Activated naive CD4-positive, alpha-beta T cell treated with anti-CD3 and anti-CD28 coated beads, Interleukin-2, amount 10 ng/mL, durations not matched to agents 7 days and 5 days (primary cell): ENCODE results near the gene NGF.
"Not testable (repeated sequence)": the region's sequence is repeated elsewhere in the genome, so short reads cannot be mapped to it uniquely, and the experiment has no call there.

ENCODE experiments used
- CTCF ChIA-PET: fragments of 350-600 bp; sonication (Branson Sonifier 250); formaldehyde crosslinking; loops from one replicate; lab custom pipeline; 2021; ENCODE audit warnings: antibody characterized with exemption; lab: Charles Lee
- DNase-seq: peaks from one replicate; pipeline ENCODE4 v3.0.0-alpha.2; 2020
- H3K27ac Mint-ChIP-seq: one replicate; pipeline ENCODE4 v1.8.0; 2021; ENCODE audit warnings: mild to moderate bottlenecking, moderate library complexity, mixed read lengths
- H3K27me3 Mint-ChIP-seq: one replicate; pipeline ENCODE4 v1.8.0; 2021; ENCODE audit warnings: mild to moderate bottlenecking, mixed read lengths
- H3K36me3 Mint-ChIP-seq: one replicate; pipeline ENCODE4 v1.8.0; 2021; ENCODE audit warnings: mixed read lengths
- H3K4me1 Mint-ChIP-seq: one replicate; pipeline ENCODE4 v1.8.0; 2021; ENCODE audit warnings: mixed read lengths
- H3K4me3 Mint-ChIP-seq: one replicate; pipeline ENCODE4 v1.8.0; 2021; ENCODE audit warnings: mild to moderate bottlenecking, moderate library complexity, mixed read lengths
- H3K9me3 Mint-ChIP-seq: one replicate; pipeline ENCODE4 v1.8.0; 2021; ENCODE audit warnings: mixed read lengths

NGF gene

DNA sequence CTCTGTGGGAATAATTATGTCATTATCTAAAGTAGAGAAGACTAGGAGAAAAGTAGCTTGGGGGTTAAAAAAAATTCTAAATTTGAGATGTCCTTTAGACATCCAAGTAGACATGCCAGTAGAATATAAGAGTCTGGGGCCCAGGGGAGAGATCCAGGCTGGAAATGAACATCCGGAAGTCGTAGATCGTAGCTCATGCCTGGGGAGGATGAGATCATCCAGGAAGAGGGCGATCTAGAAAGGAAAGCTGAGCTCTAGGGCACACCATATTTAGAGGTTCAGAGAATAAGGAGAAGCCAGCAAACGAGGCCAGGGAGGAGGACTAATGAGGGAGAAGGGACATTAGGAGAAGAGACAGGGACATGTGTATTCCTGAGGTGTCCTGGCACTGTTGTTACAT is 12.2 kb downstream of the NGF start:
- H3K4me1 Mint-ChIP-seq = no peaks in the 10 kb centered on the region
- no peaks in the 10 kb centered on the region for H3K9me3 Mint-ChIP-seq
- no peak overlapping the region for H3K4me3 Mint-ChIP-seq
- CTCF ChIA-PET = no interaction called here
- H3K36me3 Mint-ChIP-seq = no peaks in the 10 kb centered on the region
- H3K27me3 Mint-ChIP-seq = peaks cover 4% of the 10 kb centered on the region
- DNase-seq = no peak
- no peak overlapping the region for H3K27ac Mint-ChIP-seq

DNA sequence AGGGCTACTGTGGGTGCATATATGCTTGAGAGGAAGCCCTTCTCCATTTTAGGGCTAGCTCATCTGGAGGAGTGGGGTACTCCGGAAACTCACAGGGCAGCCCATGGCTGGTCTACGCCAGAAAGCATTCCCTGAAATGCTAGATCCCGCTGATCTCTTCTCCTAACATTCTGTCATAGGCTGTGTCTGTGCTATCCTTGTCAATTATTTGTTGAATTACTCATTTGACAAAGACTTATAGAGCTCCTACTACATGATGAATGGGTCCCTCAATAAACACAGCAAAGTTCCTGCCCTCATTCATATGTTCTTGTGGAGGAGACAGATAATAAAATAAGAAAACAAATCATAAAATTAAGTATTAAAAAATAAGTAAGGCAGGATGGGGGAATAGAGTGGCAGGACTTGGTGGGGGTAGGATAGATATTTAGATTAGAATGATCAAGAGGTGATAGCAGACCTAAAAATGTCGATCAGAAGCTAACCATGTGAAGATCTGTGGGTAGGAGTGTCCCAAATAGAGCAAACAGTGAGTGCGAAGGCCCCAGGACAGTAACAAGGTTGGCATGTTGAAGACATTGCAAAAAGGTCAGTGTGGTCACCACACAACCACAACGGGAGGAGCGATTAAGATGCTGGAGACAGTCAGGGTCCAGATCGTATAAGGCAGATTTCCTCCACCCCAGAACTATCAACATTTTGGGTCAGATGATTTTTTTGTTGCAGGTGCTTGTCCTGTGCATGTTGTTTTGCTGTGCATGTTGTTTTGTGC is 13.2 kb downstream of the NGF start:
- Mint-ChIP-seq H3K4me1 (no peaks in the 10 kb centered on the region), H3K27ac (no peak overlapping the region), H3K36me3 (no peaks in the 10 kb centered on the region), H3K4me3 (no peak overlapping the region), H3K9me3 (no peaks in the 10 kb centered on the region), H3K27me3 (peaks cover 4% of the 10 kb centered on the region)
- CTCF ChIA-PET = no interaction called here
- DNase-seq = no peak

DNA sequence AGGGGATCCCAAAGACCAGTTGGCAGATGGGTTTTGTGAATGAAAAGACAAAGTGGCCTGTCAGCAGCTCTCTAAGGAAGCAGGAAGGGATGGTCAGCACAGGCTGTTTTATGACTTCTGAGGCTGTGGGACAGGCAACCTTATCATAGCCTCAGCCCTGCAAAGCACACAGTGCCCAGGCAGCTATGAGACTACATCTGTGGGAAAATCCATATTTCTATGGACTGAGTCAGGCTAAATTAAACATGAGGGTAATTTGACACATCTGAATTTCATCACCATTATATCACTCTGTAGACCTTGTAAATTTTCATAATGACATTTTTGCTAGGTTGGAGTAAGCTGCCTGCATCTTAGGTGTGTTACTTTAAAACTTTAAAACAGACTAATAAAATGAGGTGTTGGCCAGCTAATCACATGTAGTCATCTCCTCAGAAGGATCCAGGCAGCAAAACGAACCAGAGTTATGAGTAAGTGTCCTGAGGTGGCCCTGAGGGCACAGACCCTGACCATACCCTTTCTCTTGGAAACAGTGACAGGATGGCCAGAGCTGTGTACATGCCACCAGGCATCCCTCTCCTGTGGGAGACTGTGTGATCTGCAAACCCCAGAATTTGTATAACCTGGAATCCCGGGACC is 14.6 kb downstream of the NGF start:
- H3K36me3 Mint-ChIP-seq = no peaks in the 10 kb centered on the region
- H3K27me3 Mint-ChIP-seq = peaks cover 4% of the 10 kb centered on the region
- no peaks in the 10 kb centered on the region for H3K4me1 Mint-ChIP-seq
- H3K27ac Mint-ChIP-seq = no peak overlapping the region
- CTCF ChIA-PET = no interaction called here
- DNase-seq = no peak
- H3K4me3 Mint-ChIP-seq = no peak overlapping the region
- H3K9me3 Mint-ChIP-seq = no peaks in the 10 kb centered on the region

DNA sequence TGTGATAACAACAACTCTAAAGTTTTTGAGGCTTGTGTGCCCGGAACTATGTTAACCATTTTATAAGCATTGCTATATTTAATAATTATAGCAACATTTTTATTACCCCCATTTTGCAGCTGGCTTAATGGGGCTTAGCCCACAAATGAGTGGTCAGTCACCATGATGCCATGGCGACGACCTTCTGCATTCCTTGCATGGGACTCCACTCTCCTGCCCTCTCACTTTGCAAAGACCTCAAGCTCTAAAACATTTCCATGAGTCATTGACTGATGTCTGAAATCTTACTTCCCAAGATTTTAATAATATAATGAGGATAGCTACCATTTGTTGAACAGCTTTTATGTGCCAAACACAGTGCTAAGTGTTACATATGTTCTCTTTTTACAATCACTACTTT is 15.4 kb downstream of the NGF start:
- no peaks in the 10 kb centered on the region for H3K4me1 Mint-ChIP-seq
- H3K4me3 Mint-ChIP-seq = no peak overlapping the region
- no peak overlapping the region for H3K27ac Mint-ChIP-seq
- CTCF ChIA-PET = no interaction called here
- H3K36me3 Mint-ChIP-seq = no peaks in the 10 kb centered on the region
- H3K9me3 Mint-ChIP-seq = no peaks in the 10 kb centered on the region
- H3K27me3 Mint-ChIP-seq = peaks cover 4% of the 10 kb centered on the region
- DNase-seq = no peak

DNA sequence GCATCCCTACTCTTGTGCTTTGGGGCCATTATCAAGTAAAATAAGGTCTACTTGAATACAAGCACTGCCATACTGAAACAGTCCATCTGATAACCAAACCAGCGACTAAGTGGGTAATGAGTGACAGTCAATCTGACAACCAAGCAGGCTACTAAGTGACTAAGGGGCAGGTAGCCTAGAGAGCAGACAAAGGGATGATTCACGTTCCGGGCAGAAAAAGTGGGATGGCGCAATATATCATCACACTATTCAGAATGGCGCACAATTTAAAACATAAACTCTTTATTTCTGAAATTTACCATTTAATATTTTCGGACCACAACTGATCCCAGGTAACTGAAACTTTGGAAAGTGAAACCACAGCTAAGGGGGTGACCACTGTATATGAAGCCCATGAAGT is 17.7 kb downstream of the NGF start:
- Mint-ChIP-seq H3K27me3 (peaks cover 4% of the 10 kb centered on the region), H3K27ac (no peak overlapping the region), H3K9me3 (no peaks in the 10 kb centered on the region), H3K36me3 (no peaks in the 10 kb centered on the region), H3K4me1 (no peaks in the 10 kb centered on the region), H3K4me3 (no peak overlapping the region)
- CTCF ChIA-PET = no interaction called here
- no peak for DNase-seq

DNA sequence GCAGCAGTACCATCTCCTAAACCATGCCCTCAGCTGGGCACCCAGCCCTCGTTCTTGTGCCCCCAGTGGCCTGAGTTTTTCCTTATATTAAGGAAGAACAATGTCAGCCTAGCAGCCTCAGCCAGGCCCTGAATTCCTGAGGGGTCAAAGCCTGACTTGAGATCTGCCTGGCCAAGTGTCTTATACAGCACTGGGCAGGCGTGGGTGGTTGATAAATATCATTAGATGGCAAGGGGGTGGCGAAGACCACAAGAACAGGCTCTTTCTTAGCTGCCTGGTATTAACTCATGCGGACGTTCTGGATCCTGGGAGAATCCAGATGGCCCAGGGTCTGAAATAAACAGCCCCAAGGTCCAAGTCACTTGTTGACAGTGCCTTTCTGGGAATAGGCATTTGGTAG is 18.3 kb downstream of the NGF start:
- Mint-ChIP-seq H3K4me3 (no peak overlapping the region), H3K27ac (no peak overlapping the region), H3K27me3 (peaks cover 4% of the 10 kb centered on the region), H3K36me3 (no peaks in the 10 kb centered on the region), H3K4me1 (no peaks in the 10 kb centered on the region), H3K9me3 (no peaks in the 10 kb centered on the region)
- DNase-seq = no peak
- CTCF ChIA-PET = no interaction called here

DNA sequence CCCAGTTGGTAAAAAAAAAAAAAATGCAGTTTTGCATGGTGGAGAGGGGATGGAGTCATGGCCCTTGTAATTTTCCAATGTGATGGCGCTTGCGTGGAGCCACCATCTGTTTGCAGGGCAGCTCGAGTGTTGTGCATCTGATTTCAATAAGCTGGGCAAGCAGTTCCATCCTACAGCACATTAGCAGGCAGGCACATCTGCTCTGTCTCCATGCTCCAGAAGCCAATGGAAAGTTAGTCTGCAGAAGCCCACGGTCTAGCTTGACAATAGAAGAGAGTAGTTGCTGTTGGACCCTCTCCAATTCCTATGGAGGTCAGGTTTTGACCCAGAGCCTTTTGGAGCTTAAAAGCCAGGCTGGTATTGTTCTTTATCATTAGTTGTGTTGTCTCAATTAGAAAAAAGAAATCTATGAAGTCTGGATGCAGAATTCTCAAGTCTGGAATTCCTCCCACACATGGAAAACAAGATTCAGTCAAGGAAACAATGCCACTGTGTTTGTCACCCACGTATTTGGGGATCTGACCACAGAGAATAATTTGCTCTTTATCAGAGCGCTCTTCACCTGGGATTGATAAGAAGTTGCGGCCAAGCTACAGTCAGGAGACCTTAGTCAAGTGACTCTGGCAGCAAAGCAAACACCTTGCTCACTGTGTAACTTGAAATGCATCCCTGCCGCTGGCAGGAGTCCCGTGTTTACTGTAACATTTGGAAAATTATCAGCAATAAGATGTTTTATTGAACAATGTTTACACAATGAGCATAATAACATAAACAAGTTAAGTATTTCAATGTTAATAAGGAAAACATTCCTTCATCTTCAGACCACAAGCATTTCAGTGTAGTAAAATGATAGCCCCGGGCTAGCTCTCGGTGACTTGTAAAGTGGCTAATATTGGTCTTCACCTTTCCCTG is 20.7 kb downstream of the NGF start:
- H3K27ac Mint-ChIP-seq = no peak overlapping the region
- H3K9me3 Mint-ChIP-seq = no peaks in the 10 kb centered on the region
- CTCF ChIA-PET = no interaction called here
- H3K4me3 Mint-ChIP-seq = no peak overlapping the region
- H3K27me3 Mint-ChIP-seq = no peaks in the 10 kb centered on the region
- H3K4me1 Mint-ChIP-seq = no peaks in the 10 kb centered on the region
- no peak for DNase-seq
- no peaks in the 10 kb centered on the region for H3K36me3 Mint-ChIP-seq

DNA sequence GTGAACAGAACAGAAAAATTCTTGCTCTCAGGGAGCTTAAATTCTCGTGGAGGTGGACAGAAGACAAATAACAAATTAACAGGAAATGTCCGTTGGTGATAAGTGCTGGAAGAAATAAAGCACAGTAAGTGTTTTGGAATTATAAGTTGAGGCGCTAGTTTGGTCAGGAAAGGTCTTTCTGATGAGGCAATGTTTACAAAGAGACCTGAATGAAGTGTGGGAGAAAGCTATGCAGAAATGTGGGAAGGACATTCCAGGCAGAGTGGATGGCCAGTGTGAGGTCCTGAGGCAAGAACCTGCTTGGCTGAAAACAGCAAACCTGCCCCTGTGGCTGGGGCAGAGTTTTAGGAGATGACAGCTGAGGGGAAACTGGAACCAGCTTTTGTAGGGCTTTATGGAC is 23.3 kb downstream of the NGF start:
- no peaks in the 10 kb centered on the region for H3K27me3 Mint-ChIP-seq
- H3K4me1 Mint-ChIP-seq = no peaks in the 10 kb centered on the region
- H3K9me3 Mint-ChIP-seq = no peaks in the 10 kb centered on the region
- H3K27ac Mint-ChIP-seq = no peak overlapping the region
- no peaks in the 10 kb centered on the region for H3K36me3 Mint-ChIP-seq
- no peak overlapping the region for H3K4me3 Mint-ChIP-seq
- no peak for DNase-seq
- CTCF ChIA-PET = no interaction called here

DNA sequence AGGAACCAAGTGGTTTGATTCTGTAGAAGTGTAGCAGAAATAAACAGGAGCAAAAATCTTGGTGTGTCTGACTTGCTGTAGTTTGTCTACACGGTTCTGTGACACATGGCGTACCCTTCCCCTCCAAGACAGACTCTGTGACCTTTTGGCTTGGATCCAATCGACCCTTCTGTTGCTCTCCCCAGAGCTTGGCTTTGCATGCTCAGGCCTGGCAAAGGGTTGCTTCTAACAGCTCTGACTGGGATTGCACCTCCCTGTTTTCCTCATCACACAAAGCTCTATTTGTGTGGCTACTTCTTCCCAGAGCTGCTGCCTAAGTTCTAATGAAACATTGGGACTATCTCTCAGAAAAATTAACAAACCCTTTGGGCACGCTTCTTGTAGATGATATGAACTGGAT is 24.0 kb downstream of the NGF start:
- Mint-ChIP-seq H3K27ac (no peak overlapping the region), H3K4me1 (no peaks in the 10 kb centered on the region), H3K9me3 (no peaks in the 10 kb centered on the region), H3K27me3 (no peaks in the 10 kb centered on the region), H3K36me3 (no peaks in the 10 kb centered on the region), H3K4me3 (no peak overlapping the region)
- DNase-seq = no peak
- CTCF ChIA-PET = no interaction called here

DNA sequence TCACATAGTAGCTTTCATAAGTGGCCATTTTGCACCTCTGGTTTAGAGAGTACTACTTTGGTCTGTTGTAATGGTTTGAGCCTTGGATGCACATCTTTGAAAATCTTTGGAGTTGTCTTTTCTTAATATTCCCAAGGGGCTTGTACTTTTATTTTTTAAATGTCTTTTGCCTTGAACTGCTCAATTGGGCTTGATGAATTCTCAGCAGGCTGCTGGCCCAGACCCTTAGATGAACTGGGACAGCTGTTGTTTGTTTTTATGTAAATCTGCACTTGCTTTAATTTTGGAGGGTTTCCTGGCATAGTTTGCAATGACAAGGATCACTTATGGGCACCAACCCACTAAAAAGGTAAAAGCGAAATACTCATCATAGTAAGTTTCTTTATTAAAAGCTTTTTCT is 24.9 kb downstream of the NGF start:
- Mint-ChIP-seq H3K4me1 (no peaks in the 10 kb centered on the region), H3K27ac (no peak overlapping the region), H3K27me3 (no peaks in the 10 kb centered on the region), H3K4me3 (no peak overlapping the region), H3K36me3 (no peaks in the 10 kb centered on the region), H3K9me3 (no peaks in the 10 kb centered on the region)
- CTCF ChIA-PET = no interaction called here
- DNase-seq = no peak

DNA sequence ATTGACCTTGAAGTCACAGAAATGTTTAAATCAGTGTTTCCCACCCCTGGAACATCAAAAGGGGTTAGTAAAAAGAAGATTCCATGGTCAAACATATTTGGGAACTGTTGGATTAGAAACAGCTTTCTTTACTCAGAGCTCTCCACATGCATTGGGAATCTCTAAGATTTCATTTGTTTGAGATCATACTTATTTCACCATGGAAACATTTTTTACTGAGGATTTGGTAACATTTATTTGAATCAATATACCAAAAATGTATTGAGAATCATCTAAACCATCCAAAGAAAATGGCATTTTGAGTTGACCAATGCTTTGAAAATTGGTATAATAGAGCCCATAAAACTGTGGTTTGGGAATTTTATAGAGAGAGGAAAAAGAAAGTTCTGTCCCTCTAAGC is 25.3 kb downstream of the NGF start:
- no peaks in the 10 kb centered on the region for H3K27me3 Mint-ChIP-seq
- CTCF ChIA-PET = no interaction called here
- H3K36me3 Mint-ChIP-seq = no peaks in the 10 kb centered on the region
- DNase-seq = no peak
- no peak overlapping the region for H3K27ac Mint-ChIP-seq
- no peak overlapping the region for H3K4me3 Mint-ChIP-seq
- H3K4me1 Mint-ChIP-seq = no peaks in the 10 kb centered on the region
- no peaks in the 10 kb centered on the region for H3K9me3 Mint-ChIP-seq

DNA sequence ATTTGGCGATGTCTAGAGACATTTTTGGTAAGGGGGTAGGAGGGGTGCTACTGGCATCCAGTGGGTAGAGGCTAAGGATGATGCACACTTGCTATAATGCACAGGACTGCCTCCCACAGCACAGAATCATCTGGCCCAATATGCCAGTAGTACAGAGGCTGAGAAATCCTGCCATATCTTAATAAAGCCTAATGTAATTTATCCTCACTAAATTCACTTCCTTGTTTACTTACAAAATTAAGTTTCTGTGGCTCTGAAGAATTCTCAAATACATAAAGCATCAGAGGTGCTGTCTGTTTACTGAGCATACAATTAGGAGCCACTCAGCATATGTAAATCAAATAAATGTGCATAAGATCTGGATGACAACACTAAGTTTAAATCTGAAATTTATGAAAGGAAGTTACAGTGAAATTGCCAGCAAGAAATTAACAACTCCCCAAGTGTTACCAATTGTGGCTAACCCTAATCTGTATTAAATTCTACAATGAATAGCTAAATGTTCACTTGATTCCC is 26.5 kb downstream of the NGF start:
- CTCF ChIA-PET = no interaction called here
- DNase-seq = no peak
- Mint-ChIP-seq H3K4me1 (no peaks in the 10 kb centered on the region), H3K9me3 (no peaks in the 10 kb centered on the region), H3K36me3 (no peaks in the 10 kb centered on the region), H3K27ac (no peak overlapping the region), H3K27me3 (no peaks in the 10 kb centered on the region), H3K4me3 (no peak overlapping the region)

DNA sequence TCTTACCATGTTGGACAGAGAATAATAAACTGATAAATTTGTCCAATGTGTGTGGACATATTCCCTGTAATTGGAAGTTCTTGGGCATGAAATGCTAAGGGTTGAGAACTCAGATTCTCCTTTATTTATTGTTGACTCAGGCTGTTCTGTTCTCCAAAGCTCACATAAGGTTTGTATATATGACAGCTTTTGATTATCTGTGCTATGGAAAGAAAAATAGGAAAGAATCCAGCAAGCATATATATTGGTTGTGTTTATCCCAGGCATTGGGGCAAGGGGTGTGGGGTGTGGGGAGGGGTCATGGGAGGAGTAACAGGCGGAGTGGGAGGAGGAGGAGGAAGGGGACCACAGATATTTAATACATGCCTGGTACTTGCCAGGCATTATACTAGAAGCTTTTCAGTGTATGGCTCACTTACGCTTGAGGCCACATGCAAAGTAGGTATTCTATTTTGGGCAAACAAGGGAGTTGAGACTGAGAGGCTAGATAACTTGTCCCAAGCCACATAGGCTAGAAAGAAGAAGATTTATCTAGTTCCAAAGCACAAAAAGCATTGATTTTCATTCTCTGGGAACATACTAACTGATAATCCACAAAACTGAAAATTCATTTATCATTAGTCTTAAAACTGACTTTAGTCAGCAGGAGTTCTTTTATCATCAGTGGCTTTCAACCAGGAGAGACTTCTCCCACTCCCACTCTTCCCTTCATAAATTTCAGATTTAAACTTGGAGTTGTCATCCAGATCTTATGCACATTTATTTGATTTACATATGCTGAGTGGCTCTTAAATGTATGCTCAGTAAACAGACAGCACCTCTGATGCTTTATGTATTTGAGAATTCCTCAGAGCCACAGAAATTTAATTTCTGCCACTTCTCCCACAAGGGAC is 27.2 kb downstream of the NGF start:
- H3K27me3 Mint-ChIP-seq = no peaks in the 10 kb centered on the region
- DNase-seq = no peak
- H3K27ac Mint-ChIP-seq = no peak overlapping the region
- CTCF ChIA-PET = no interaction called here
- H3K36me3 Mint-ChIP-seq = no peaks in the 10 kb centered on the region
- H3K9me3 Mint-ChIP-seq = no peaks in the 10 kb centered on the region
- no peaks in the 10 kb centered on the region for H3K4me1 Mint-ChIP-seq
- H3K4me3 Mint-ChIP-seq = no peak overlapping the region

DNA sequence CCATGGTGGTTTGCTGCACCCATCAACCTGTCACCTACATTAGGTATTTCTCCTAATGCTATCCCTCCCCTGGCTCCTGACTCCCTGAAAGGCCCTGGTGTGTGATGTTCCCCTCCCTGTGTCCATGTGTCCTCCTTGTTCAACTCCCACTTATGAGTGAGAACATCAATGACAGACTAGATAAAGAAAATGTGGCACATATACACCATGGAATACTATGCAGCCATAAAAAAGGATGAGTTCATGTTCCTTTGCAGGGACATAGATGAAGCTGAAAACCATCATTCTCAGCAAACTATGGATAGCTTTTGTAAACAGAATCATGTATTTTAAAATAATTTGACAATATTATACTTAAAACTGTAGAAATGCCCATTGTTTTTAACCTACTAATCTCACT is 28.5 kb downstream of the NGF start:
- H3K4me3 Mint-ChIP-seq, H3K36me3 Mint-ChIP-seq, H3K9me3 Mint-ChIP-seq, H3K4me1 Mint-ChIP-seq, CTCF ChIA-PET, H3K27me3 Mint-ChIP-seq, DNase-seq, H3K27ac Mint-ChIP-seq: not testable (repeated sequence)
